GM12878 (cell line): ENCODE results near the gene BCL2.

Source experiments
- SPI1 ChIP-seq: IDR thresholded peaks from 2 replicates; pipeline ENCODE4 v1.6.1; 2011; ENCODE audit warnings: low read depth, mild to moderate bottlenecking, low read length, moderate library complexity, borderline replicate concordance; ENCODE audit not compliant: insufficient read depth
- TF ChIP-seq, protein P1 (sequence below): IDR thresholded peaks from 2 replicates; pipeline ENCODE4 v1.6.1; 2011; ENCODE audit warnings: mild to moderate bottlenecking, low read depth, low read length, moderate library complexity; ENCODE audit not compliant: insufficient replicate concordance
- TF ChIP-seq, protein P2 (sequence below): fragments of 450-650 bp; IDR thresholded peaks from 2 replicates; pipeline ENCODE4 v1.6.1; 2017; ENCODE audit warnings: mild to moderate bottlenecking, low read depth, inconsistent platforms; ENCODE audit not compliant: poor library complexity, severe bottlenecking
- TF ChIP-seq, protein P3 (sequence below), 3 experiments: IDR thresholded peaks in 2 of 3; conservative IDR thresholded peaks in 1 of 3; 2 replicates each; pipeline ENCODE4 v1.5.1; 2011; ENCODE audit warnings: low read depth in 3 of 3, low read length in 3 of 3, mild to moderate bottlenecking in 3 of 3, control low read depth in 2 of 3, moderate library complexity in 2 of 3, inconsistent platforms in 1 of 3, mixed read lengths in 1 of 3; ENCODE audit not compliant: control insufficient read depth in 2 of 3, insufficient read depth in 1 of 3; ENCODE audit errors: extremely low read depth in 1 of 3

DNA sequence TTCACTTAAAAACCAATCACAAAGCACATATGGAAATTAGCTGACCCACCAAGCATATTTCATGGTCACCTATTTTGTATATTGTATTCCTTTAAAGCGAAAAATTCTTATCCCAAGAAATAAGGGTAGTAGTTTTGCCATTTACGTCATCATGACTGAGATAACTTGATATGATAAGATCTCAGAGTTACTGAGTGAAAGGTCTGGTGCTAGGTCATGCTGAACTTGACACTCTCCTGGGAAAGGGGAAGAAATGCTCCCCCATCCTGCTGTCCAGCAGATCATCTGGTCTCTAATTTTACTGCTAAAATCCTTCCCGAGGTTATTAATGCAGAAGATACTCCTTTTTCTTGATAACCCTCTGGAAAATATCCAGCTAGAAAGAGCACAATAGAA lies 78.3 kb downstream of the BCL2 start:
- TF ChIP-seq, protein P1, sequence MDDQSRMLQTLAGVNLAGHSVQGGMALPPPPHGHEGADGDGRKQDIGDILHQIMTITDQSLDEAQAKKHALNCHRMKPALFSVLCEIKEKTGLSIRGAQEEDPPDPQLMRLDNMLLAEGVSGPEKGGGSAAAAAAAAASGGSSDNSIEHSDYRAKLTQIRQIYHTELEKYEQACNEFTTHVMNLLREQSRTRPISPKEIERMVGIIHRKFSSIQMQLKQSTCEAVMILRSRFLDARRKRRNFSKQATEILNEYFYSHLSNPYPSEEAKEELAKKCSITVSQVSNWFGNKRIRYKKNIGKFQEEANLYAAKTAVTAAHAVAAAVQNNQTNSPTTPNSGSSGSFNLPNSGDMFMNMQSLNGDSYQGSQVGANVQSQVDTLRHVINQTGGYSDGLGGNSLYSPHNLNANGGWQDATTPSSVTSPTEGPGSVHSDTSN: no peak
- TF ChIP-seq, protein P2, sequence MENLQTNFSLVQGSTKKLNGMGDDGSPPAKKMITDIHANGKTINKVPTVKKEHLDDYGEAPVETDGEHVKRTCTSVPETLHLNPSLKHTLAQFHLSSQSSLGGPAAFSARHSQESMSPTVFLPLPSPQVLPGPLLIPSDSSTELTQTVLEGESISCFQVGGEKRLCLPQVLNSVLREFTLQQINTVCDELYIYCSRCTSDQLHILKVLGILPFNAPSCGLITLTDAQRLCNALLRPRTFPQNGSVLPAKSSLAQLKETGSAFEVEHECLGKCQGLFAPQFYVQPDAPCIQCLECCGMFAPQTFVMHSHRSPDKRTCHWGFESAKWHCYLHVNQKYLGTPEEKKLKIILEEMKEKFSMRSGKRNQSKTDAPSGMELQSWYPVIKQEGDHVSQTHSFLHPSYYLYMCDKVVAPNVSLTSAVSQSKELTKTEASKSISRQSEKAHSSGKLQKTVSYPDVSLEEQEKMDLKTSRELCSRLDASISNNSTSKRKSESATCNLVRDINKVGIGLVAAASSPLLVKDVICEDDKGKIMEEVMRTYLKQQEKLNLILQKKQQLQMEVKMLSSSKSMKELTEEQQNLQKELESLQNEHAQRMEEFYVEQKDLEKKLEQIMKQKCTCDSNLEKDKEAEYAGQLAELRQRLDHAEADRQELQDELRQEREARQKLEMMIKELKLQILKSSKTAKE: no peak
- TF ChIP-seq SPI1: no peak
- TF ChIP-seq, protein P3, sequence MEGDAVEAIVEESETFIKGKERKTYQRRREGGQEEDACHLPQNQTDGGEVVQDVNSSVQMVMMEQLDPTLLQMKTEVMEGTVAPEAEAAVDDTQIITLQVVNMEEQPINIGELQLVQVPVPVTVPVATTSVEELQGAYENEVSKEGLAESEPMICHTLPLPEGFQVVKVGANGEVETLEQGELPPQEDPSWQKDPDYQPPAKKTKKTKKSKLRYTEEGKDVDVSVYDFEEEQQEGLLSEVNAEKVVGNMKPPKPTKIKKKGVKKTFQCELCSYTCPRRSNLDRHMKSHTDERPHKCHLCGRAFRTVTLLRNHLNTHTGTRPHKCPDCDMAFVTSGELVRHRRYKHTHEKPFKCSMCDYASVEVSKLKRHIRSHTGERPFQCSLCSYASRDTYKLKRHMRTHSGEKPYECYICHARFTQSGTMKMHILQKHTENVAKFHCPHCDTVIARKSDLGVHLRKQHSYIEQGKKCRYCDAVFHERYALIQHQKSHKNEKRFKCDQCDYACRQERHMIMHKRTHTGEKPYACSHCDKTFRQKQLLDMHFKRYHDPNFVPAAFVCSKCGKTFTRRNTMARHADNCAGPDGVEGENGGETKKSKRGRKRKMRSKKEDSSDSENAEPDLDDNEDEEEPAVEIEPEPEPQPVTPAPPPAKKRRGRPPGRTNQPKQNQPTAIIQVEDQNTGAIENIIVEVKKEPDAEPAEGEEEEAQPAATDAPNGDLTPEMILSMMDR (IDR thresholded peaks at IDR 0.05 in 2 of 3, conservative IDR thresholded peaks at IDR 0.05 in 1 of 3; ENCODE audit: control insufficient read depth in 2 of 3, extremely low read depth in 1 of 3, insufficient read depth in 1 of 3, low read depth in 3 of 3, low read length in 3 of 3): no peak
